DOHH2 (cell line): ENCODE results near the gene SCN5A.

Source experiments
- H3F3A ChIP-seq: fragments of 200-600 bp; sonication (generic), shearing (Covaris generic); 2 replicates; pipeline ENCODE4 v1.6.0; 2016; ENCODE audit warnings: antibody characterized with exemption, mild to moderate bottlenecking; ENCODE audit not compliant: control insufficient read depth, insufficient read depth
- H3K27ac ChIP-seq: fragments of 200-600 bp; sonication (generic); 2 replicates; pipeline ENCODE4 v1.5.1; 2014; ENCODE audit warnings: low read depth, mild to moderate bottlenecking, low read length, moderate library complexity
- H3K27me3 ChIP-seq: fragments of 200-600 bp; sonication (generic); 2 replicates; pipeline ENCODE4 v1.6.1; 2014; ENCODE audit warnings: mild to moderate bottlenecking, low read length, mixed read lengths; ENCODE audit not compliant: control insufficient read depth
- H3K36me3 ChIP-seq: fragments of 200-600 bp; sonication (generic); 2 replicates; pipeline ENCODE4 v1.6.1; 2014; ENCODE audit warnings: mild to moderate bottlenecking, low read length, moderate library complexity, mixed read lengths; ENCODE audit not compliant: control insufficient read depth
- H3K4me1 ChIP-seq: fragments of 200-600 bp; sonication (generic); 2 replicates; pipeline ENCODE4 v1.6.1; 2014; ENCODE audit warnings: mild to moderate bottlenecking, low read length, mixed read lengths; ENCODE audit not compliant: control insufficient read depth
- H3K4me2 ChIP-seq: fragments of 200-600 bp; sonication (generic); 2 replicates; pipeline ENCODE4 v1.6.0; 2014; ENCODE audit warnings: mild to moderate bottlenecking, low read length, moderate library complexity
- H3K4me3 ChIP-seq: fragments of 200-600 bp; sonication (generic); 2 replicates; pipeline ENCODE4 v1.5.1; 2014; ENCODE audit warnings: mild to moderate bottlenecking, low read length, mixed read lengths
- H3K79me2 ChIP-seq: fragments of 200-600 bp; sonication (generic); 2 replicates; pipeline ENCODE4 v1.6.1; 2014; ENCODE audit warnings: mild to moderate bottlenecking, low read length, mixed read lengths; ENCODE audit not compliant: control insufficient read depth
- H3K9me2 ChIP-seq: fragments of 200-600 bp; sonication (generic); replicated peaks from 2 replicates; pipeline ENCODE4 v1.6.1; 2014; ENCODE audit warnings: mild to moderate bottlenecking, low read length, mixed read lengths; ENCODE audit not compliant: control insufficient read depth
- H3K9me3 ChIP-seq: fragments of 200-600 bp; sonication (generic); 2 replicates; pipeline ENCODE4 v1.6.1; 2014; ENCODE audit warnings: antibody characterized with exemption, low read length, mixed read lengths; ENCODE audit not compliant: control insufficient read depth, insufficient read depth
- H4K20me1 ChIP-seq: fragments of 200-600 bp; sonication (generic); 2 replicates; pipeline ENCODE4 v1.6.0; 2014; ENCODE audit warnings: low read depth, mild to moderate bottlenecking, antibody characterized with exemption, low read length, moderate library complexity; ENCODE audit not compliant: control insufficient read depth, insufficient read depth
- CTCF ChIP-seq: fragments of 200-600 bp; sonication (generic); IDR thresholded peaks from one replicate; pipeline ENCODE4 v1.5.1; 2014; ENCODE audit warnings: antibody characterized with exemption, mild to moderate bottlenecking, low read depth, low read length; ENCODE audit not compliant: poor library complexity, severe bottlenecking
- EZH2phosphoT487 ChIP-seq: fragments of 200-600 bp; sonication (generic); IDR thresholded peaks from 2 replicates; pipeline ENCODE4 v1.6.1; 2017; ENCODE audit warnings: borderline replicate concordance, mild to moderate bottlenecking, antibody characterized with exemption, low read length, moderate library complexity, mixed read lengths

SCN5A gene

GRCh38 chr3:38622336-38622735, 27.2 kb downstream of the SCN5A start:
- H3K9me3 ChIP-seq = no peaks in the 10 kb centered on the region
- no peak for TF ChIP-seq EZH2phosphoT487
- no peaks in the 10 kb centered on the region for H3K79me2 ChIP-seq
- peaks cover under 1% of the 10 kb centered on the region; the same call in 1 of the 2 replicates for H3K27me3 ChIP-seq
- H3K9me2 ChIP-seq = no peaks in the 10 kb centered on the region
- H3K36me3 ChIP-seq = no peaks in the 10 kb centered on the region
- no peak overlapping the region for H3K4me3 ChIP-seq
- H3F3A ChIP-seq = no peaks in the 10 kb centered on the region
- no peak overlapping the region for H3K4me2 ChIP-seq
- no peaks in the 10 kb centered on the region for H3K4me1 ChIP-seq
- H3K27ac ChIP-seq = no peak overlapping the region
- no peaks in the 10 kb centered on the region for H4K20me1 ChIP-seq

GRCh38 chr3:38620236-38620635, 29.3 kb downstream of the SCN5A start:
- no peak overlapping the region for H3K27ac ChIP-seq
- peaks cover 3% of the 10 kb centered on the region; the same call in 1 of the 2 replicates for H3K27me3 ChIP-seq
- no peak for TF ChIP-seq EZH2phosphoT487
- no peak for TF ChIP-seq CTCF

DNA sequence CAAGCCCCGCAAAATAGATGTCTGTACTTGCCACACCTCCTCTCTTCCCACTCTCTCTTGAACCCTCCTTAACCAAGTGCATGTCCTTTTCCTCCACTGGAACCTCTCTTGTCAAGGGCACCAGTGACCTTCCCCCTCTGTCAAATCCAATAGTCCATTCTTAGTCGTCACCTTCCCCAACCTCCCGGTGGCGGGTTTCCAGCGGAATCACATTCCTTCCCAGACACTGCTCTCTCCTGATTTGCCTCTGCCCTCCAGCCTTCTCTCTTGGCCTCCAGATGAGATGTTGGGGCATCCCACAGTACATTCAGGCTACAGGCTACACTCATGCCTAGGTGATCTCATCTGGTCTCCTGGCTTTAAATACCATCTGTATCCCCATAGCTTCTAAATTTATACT, 31.1 kb downstream of the SCN5A start:
- Histone ChIP-seq H3K27me3 (peaks cover 3% of the 10 kb centered on the region; the same call in 1 of the 2 replicates), H3K4me3 (no peak overlapping the region), H4K20me1 (no peaks in the 10 kb centered on the region), H3K4me2 (no peak overlapping the region), H3K79me2 (no peaks in the 10 kb centered on the region), H3K4me1 (no peaks in the 10 kb centered on the region), H3K9me2 (no peaks in the 10 kb centered on the region), H3K9me3 (no peaks in the 10 kb centered on the region), H3K36me3 (no peaks in the 10 kb centered on the region), H3F3A (no peaks in the 10 kb centered on the region), H3K27ac (no peak overlapping the region)
- no peak for TF ChIP-seq CTCF
- no peak for TF ChIP-seq EZH2phosphoT487

More at GRCh38 chr3:38620236-38620635, 29.3 kb downstream of the SCN5A start:
- H4K20me1 ChIP-seq = no peaks in the 10 kb centered on the region
- no peaks in the 10 kb centered on the region for H3K79me2 ChIP-seq
- H3K36me3 ChIP-seq = no peaks in the 10 kb centered on the region
- no peak overlapping the region for H3K4me3 ChIP-seq
- no peaks in the 10 kb centered on the region for H3K9me2 ChIP-seq
- H3K9me3 ChIP-seq = no peaks in the 10 kb centered on the region
- no peaks in the 10 kb centered on the region for H3F3A ChIP-seq
- no peak overlapping the region for H3K4me2 ChIP-seq
- no peaks in the 10 kb centered on the region for H3K4me1 ChIP-seq

DNA sequence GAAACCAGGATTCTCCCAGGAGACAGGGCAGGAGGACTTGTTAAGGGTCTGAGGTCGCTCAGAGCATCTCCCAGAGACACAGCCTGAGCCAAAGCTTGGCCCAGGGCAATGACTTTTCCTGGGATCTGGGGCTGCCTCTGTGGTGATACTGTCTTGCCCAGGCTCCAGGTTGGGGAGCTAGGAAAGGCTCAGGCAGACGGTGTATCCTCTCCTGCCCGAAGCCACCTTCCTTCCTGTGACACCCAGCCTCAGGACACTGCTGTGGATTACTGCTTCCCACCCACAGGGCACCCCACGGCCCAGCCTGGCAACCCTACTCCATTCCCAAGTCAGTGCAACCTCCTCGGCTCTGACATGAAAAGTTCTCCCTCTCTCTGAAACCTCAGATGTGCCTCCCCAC, 31.9 kb downstream of the SCN5A start:
- no peak overlapping the region for H3K4me3 ChIP-seq
- no peak overlapping the region for H3K4me2 ChIP-seq
- no peaks in the 10 kb centered on the region for H3K79me2 ChIP-seq
- H3K27ac ChIP-seq = no peak overlapping the region
- H3K4me1 ChIP-seq = no peaks in the 10 kb centered on the region
- no peaks in the 10 kb centered on the region for H4K20me1 ChIP-seq
- no peak for TF ChIP-seq EZH2phosphoT487
- H3K9me3 ChIP-seq = no peaks in the 10 kb centered on the region
- H3K9me2 ChIP-seq = no peaks in the 10 kb centered on the region
- peaks cover 3% of the 10 kb centered on the region; the same call in 1 of the 2 replicates for H3K27me3 ChIP-seq
- no peaks in the 10 kb centered on the region for H3K36me3 ChIP-seq
- H3F3A ChIP-seq = no peaks in the 10 kb centered on the region
